Stimulated activated CD8-positive, alpha-beta memory T cell treated with anti-CD3 and anti-CD28 coated beads, Interleukin-15, amount 100 ng/mL, for 1 hour (primary cell): ENCODE measurements around the gene KRTAP10-1.

Experiments used
- DNase-seq: peaks from one replicate; pipeline ENCODE4 v3.0.0-alpha.2; 2020; ENCODE audit warnings: low read depth

KRTAP10-1 gene

DNA sequence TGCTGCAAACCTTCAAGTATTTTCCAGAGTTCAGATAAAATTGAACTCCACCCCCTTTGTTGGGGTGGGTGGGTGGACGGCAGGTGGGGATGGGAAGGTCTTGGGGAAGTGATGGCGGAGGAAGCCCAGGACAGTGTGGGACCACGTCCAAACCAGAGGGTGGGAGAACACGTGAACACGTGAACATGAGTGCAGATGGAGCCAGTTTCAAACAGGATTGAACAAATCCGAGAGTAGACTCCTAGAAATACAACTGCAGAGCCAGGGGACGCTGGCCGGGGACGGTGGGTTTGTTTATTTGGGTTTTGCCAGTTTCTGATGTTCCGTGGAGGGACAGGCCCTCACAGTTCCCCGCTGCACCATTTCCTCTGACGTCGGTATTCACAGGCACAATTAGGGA is 8.4 kb upstream of the KRTAP10-1 start:
- no peak for DNase-seq

DNA sequence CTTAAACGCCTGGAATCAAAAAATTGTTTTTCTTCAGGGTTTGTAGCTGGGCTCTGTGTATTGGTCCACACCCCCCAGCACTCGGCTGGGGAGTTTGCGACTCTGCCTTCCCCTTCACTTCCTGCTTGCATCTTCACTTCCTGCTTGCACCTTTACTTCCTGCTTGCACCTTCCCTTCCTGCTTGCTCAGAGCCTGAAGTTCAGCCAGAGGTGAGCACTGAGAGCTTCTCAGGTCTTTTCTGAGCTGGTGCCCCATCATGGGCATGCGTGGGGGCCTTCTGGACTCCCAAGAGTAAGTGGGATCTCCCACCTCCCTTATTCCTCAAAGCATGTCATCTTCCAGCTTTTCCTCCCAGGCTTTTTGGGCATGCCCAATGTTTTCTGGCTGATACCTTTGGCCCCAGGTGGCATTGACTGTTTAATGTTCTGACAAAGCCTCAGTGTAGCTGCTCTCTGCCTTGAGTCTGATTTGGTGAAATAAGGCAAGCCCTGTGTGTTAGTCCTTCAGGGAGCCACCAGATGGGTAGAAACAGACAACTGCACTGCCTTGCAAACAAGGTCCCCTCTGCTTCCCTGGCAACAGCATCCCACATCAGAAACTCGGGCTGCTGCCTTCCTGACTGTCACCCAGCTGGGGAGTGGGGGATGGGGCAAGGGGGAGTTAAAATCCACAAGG is 7.8 kb upstream of the KRTAP10-1 start:
- no peak for DNase-seq

DNA sequence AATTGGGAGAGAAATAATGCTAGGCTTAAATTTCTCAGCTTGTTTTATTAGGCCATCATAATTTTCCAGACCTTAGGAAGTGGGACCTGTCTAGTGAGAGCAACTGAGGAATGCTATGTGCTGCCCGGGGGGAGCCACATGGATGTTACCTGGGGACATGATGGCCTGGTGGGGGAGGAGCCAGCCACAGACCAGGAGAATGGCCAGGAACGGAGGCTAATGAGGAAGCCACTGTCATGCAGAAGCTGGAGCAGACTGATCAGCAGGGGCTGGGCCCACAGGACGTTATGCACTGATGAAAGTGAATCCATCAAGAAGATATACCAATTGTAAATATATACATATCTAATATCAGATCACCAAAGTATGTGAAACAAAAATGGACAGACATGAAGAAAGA is 4.6 kb upstream of the KRTAP10-1 start:
- no peak for DNase-seq

DNA sequence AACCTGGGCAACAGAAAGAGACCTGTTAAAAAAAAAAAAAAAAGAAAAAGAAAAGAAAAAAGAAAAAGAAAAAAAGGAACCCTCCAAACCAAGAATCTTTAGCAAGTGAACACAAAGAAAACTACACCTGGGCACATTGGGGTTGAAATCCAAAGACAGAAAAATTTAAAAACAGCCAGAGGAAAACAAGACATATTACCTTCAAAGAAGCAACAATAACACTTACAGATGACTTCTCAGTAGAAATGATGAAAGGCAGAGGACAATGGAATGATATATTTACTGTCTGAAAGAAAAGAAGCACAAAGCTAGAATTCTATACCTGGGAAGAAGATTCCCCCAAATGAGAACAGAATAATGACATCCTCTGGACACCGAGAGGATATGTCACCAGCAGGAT is 2.7 kb upstream of the KRTAP10-1 start:
- no peak for DNase-seq

DNA sequence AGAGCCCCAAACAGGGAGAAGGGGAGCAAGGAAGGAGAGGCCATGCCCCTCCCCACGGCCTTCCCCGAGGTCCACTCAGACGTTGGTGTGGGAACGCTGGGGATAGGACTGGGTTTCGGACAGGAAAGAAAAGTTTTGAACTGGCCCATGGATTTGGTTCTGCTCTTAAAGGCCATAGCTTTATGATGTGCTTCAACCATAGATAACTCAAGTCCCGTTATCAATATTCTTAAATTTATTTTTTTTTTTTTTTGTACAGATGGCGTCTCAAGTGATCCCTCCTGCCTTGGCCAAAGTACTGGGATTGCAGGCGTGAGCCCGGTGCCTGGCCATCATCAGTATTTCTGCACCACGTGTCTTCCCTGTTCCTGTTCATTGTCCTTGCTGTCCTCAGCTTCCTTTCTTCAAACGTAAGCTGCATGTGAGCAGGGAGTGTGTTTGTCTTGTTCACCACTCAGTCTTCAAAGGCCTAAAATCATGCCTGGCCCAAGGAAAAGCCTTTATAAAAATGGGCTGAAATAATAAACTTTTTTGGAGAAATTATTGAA is 820 bp upstream of the KRTAP10-1 start:
- no peak for DNase-seq

DNA sequence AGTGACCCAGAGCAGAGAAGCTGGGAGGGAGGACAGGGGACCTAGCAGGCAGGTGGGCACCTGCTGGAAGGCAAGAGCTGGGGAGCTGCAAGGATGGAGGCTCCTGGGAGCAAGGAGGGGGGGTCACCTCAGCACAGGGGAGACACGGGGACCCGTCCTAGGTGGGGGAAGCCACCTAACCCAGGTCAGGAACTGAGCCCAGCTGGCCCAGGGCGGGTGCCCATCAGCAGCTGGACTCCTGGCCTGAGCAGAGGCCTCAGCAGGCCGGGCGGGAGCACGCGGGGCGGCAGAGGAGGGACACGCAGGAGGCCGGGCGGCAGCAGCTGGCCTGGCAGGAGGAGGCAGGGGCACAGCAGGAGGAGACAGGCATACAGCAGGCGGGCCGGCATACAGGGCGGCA is 949 bp downstream of the KRTAP10-1 start:
- no peak for DNase-seq

DNA sequence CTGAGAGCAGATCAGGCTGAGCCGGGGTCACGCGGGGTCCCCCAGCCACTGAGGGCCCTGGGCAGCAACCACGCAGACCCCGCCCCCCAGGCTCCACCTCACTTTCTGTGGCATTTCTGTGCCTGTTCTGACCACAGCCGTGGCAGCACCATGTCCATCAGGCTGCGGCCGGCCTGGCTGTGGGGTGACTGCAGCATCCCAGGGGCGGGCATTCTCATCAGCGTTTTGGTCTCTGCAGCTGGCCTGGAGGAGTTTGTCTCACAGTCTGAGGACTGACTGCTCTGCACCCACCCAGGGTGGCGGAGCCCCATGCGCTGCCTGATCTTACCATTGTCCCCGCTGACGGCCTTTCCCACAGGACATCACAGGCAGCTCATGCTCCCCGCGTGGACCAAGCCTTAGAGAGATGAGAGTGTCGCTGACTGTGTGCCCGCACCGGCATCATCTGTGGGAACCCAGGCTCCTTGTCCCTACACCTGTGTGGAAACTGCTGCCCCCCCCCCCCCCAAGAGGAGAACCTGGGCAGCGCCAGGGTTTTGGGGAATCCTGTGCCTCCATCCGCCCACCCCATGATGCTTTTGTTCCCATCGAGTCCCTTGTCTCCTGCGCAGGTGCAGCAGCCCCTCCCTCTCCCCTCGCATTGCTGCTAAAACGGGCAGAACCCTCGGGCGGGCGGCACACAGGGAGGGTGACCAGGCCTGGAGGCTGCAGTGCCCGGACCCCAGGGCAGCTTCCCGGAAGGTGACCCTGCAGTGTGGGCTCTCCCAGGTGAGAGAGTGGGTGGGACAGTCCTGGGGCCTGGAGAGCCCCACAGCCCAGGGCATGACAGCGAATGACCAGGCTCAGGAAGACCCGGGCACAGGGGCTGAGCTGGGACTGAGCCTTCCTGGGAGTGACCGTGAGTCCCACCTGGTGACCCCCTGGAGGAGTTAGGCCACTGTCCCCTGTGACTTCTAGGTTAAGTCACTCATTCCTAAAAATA is 1.8 kb downstream of the KRTAP10-1 start:
- DNase-seq = no peak

DNA sequence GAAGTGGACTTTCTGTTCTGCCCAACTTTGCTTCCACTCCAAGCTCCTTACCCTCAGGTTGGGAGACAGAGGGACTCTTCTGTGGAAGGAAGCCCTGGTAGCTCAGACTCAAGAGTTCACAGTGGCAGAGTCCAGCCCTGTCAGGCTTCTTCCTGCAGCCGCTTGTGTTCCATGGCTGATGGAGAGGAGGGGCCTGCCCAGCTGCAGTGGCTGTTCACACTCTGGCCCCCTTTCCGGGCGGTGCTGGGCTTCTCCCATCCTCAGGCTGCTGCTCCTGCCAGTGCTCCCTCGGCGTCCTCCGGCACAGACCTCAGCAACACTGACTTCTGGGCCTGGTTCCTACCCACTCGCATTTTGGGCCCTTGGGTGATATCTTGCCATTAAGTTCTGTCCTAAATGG is 4.0 kb downstream of the KRTAP10-1 start:
- DNase-seq = no peak

DNA sequence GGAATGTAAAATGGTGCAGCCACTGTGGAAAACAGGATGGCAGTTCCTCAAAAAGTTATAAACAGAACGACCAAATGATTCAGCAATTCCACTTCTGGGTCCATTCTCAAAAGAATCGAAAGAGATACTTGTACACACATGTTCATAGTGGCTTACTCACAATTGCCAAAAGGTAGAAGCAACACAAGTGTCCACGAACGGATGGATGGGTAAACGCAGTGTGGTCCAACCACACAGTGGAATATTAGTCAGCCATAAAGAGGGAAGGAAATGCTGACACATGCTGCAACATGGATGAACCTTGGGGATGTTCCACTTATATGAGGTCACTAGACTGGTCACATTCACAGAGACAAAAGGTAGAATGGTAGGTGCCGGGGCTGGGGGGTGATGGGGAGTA is 5.3 kb downstream of the KRTAP10-1 start:
- DNase-seq = no peak

DNA sequence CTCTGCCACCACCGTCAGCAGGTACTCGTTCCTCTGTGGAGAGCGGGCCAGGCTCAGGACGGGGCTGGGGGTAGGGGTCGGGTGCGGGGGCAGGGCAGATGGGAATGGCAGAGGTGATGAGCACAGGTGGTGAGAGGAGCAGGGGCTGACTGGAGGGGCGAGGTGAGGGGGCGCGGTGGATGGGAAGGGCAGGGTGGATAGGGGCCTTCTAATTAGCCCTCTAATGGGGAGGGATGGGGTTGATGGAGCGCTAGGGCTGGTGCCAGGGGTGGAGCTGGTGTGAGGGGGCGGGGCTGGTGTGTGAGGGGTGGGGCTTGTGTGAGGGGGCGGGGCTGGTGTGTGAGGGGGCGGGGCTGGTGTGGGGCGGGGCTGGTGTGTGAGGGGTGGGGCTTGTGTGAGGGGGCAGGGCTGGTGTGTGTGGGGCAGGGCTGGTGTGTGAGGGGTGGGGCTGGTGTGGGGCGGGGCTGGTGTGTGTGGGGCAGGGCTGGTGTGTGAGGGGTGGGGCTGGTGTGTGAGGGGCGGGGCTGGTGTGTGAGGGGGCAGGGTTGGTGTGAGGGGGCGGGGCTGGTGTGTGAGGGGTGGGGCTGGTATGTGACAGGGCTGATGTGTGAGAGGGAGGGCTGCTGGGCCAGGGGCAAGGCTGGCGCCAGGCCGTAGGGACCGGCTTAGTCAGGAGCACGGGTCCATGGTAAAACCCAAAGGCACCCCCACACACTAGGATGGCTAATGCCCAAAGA is 5.9 kb downstream of the KRTAP10-1 start:
- DNase-seq = no peak

DNA sequence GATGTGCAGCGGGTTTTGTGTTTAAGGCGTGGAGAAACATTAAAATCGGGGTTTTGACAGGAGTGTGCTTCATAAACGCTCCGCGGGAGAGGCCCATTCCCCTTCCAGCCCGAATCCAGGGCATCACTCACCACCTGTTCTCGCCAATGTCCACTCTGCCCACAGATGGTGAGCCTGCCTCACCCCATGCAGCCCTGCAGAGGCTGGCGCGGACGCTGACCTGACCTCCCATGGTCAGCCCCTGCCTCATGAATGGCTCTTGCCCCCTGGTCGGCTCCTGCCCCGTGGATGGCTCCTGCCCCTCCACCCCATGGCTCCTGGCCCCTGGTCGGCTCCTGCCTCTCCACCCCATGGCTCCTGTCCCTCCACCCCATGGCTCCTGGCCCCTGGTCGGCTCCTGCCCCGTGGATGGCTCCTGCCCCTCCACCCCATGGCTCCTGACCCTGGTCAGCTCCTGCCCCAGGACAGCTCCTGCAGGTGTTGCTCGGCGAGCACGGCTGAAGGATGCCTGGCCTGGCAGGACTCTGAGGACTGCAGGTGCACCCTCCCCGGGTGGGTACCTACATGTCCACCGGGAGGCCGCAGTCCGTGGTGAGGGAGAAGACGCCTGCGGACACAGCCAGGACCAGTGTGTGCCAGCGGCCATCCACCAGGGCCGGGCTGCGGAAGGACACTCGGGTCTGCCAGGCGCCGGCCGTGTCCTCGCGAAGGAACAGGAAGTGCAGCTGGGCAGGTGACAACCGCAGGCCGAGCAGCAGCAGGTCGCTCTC is 6.7 kb downstream of the KRTAP10-1 start:
- DNase-seq = no peak

DNA sequence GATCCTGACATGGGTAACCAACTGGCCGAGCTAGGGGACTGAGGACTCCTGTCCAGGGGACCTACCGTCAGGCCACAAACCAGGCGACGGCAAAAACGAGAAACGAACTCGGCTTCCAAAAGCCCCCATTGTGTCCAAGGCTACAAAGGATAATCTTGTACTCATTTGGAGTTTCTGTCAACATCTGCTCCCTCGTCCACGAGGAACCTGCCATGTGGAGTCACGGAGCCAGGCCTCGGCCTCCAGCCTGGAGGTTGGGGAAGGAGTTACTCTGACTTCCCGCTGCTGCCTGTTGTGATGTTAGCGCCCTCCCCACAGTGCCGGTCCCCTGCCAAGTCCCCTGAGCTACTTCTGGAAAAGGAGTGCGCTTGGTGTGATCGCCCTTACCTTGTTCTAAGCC is 7.3 kb downstream of the KRTAP10-1 start:
- DNase-seq = no peak

DNA sequence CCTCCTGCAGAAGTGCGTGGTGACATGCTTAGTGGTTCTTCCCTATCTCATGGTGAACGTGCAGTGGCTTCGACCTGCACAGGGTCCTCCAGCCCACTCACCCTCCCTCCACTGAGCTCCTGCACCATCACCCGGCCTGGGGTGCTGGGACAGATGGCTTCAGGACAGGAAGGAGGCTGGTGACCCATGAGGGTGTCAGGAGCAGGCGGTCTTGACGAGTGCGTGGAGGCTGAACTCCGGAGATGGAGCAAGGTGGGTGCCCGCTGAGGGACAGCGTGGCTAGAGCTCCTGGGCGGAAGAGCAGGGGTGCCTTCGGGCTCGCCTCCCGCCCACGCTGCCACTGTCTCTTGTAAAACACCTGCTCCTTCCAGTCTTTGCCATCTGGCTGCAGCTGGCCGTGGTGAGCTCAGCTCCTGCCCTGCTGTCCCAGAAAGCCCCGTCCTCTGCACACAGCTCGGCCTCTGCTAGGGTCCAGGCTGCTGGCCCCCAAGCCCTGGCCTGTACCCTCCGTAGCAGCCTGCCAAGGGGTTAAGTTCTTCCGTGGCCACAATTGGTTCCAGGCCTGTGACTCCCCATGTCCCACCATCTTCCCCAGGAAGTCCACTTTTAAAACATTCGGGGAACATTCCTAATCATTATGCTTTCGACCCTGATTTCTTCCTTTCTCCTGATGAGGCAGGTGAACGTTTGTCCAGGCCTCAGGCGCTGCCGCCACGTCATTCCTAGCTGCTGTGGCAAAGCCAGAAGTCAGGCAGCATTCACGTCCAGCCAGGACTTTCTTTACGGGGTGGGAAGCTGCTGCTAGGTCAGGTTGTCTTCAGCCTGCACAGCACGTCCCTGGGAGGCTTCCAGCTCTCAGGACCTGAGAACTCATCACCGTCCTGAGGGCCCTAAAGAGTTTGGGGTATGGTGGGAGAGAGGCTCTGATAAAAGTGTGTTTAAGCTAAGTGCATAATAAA is 8.1 kb downstream of the KRTAP10-1 start:
- DNase-seq = no peak

DNA sequence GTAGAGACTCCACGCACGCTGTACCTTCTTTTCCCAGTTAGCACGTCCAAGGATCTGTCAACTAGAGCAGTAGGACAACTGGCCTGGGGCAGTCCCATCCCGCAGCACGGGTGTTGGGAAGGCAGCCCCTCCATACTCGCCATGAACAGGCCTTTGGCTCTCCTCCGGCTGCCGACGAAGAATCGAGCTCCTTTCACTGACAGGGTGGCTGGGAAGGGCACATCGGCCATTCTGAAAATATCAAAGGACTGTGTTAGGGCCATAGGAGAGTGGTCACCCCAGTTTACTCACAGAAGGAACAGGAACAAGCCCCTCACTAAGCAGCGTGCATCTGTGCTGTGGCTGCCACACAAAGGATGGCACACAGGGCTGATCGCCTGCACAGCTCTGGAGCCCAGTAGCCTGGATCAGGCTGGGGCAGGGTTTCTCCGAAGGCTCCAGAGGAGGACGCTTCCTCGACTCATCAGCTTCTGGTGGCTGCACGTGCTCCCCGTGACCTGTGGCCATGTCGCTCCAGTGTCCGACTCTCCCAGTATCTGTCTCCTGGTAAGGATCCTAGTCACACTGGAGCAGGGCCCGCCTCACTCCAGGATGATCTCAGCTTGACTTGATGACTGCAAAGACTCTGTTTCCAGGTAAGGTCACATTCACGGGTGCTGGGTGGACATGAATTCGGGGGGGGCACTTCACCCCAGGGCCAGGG is 8.9 kb downstream of the KRTAP10-1 start:
- no peak for DNase-seq

DNA sequence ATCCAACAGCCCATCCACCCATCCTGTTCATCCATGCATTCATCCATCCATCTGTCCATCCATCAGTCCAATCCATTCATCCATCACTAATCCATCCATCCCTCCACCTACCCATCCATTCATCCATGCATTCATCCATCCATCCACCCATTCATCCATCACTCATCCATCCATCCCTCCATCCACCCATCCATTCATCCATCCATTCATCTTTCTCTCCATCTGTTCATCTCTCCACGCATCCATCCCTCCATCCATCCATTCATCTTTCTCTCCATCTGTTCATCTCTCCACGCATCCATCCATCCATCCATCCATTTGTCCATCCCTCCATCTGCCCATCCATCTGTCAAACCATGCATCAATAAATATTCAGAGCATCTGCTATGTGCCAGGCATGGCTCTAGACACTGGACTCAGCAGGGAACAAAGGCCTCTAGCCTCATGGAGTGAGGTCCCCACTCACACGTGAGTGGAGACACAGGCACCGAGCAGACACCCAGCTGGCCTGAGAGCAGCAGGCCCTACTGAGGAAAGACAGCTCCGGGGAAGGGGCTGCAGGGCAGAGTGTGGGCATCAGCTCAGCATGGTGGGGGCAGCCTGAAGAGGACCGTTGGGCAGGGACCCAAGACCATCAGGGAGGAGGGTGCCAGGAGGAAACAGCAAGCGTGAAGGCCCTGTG is 9.6 kb downstream of the KRTAP10-1 start:
- DNase-seq = no peak

DNA sequence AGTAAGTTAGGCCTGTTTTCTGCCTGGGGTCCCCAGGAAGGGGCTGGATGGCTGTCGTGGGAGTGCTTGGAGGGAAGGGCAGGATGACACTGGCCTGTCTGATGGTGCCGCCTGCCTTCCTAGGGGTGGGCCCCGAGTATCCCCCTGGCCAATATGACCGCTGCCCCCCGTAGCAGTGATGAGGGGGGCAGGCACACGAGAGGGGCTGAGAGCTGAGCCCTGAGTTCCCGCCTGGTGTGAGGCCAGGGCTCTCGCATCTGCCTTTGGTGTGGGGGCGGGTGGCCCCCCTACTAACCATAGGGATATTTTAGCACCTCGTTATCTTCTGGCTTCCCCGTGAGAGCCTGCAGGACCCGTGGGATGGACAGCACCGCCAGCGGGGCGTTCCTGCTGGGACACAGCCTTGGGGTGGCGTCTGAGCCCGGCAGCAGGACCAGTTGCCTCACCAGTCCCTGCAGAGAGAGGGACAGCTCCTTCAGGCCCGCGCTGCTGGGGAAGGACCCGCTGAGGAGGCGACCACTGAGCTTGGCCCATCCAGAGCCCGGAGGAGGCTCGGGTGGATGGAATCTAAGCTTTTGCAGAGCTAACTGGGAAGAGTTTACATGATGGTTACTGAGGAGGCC is 10.4 kb downstream of the KRTAP10-1 start:
- no peak for DNase-seq

DNA sequence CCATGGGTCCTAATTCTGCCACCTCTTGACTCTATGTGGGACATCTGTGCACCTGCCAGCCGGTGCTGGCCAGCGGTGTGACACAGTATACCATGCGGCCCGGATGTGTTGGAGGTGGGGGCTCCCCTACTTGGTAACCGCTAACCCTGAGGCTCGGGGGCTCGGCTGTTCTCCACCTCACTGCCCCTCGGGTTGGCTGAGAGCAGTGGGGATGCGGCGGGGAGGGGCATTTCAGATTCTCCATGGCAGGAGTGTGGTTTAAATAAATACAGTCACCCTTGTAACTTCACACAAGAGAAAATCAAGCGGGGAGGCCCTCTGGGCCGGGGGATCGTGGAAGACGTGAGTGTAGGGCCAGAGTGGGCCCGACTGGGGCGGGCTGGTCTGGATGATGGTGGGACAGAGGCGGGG is 11.0 kb downstream of the KRTAP10-1 start:
- DNase-seq = no peak

DNA sequence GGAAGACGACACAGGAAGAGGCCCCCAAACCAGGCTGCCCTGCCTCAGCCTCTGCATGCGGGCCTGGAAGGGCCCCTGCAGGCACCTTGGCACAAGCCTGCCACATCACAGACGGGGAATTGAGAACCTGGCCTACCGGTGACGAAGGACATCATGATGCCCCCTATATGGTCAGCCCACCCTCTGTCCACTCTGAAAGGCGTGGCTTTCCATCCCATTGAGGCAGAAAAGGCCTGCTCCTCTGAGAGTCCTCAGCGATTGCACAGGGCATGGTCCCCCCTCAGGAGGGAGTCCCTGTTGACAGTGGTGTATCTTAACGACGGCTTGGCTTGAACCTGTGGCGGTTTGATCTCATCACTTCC is 11.4 kb downstream of the KRTAP10-1 start:
- DNase-seq = no peak
